ENCODE results near the gene MAP3K14.

Gene MAP3K14

GRCh38 chr17:45338996-45339535 lies 22.2 kb upstream of the MAP3K14 start:
- no peak for DNase-seq (ENCODE audit: low read depth)

GRCh38 chr17:45338023-45338781 lies 21.4 kb upstream of the MAP3K14 start:
- DNase-seq (ENCODE audit: low read depth) = no peak

GRCh38 chr17:45336390-45337182 lies 19.8 kb upstream of the MAP3K14 start:
- no peak for DNase-seq (ENCODE audit: low read depth)

- DNase-seq (ENCODE audit: low read depth) = no peak
Observed at GRCh38 chr17:45335721-45336120, 18.9 kb upstream of the MAP3K14 start.

GRCh38 chr17:45334701-45335677 lies 18.2 kb upstream of the MAP3K14 start:
- DNase-seq (ENCODE audit: low read depth) = no peak

- DNase-seq (ENCODE audit: low read depth) = no peak
Observed at GRCh38 chr17:45334231-45334630, 17.4 kb upstream of the MAP3K14 start.

GRCh38 chr17:45333702-45334092 lies 16.9 kb upstream of the MAP3K14 start:
- no peak for DNase-seq (ENCODE audit: low read depth)

- no peak for DNase-seq (ENCODE audit: low read depth)
Observed at GRCh38 chr17:45332989-45333701, 16.3 kb upstream of the MAP3K14 start.

- DNase-seq (ENCODE audit: low read depth) = no peak
Observed at GRCh38 chr17:45332505-45332904, 15.7 kb upstream of the MAP3K14 start.

GRCh38 chr17:45326626-45327025 lies 9.8 kb upstream of the MAP3K14 start:
- no peak for DNase-seq (ENCODE audit: low read depth)

- no peak for DNase-seq (ENCODE audit: low read depth)
Observed at GRCh38 chr17:45325810-45326209, 9.0 kb upstream of the MAP3K14 start.

GRCh38 chr17:45324336-45324735 lies 7.5 kb upstream of the MAP3K14 start:
- DNase-seq (ENCODE audit: low read depth) = no peak

GRCh38 chr17:45322168-45322567 lies 5.3 kb upstream of the MAP3K14 start:
- no peak for DNase-seq (ENCODE audit: low read depth)

GRCh38 chr17:45320931-45321461 lies 4.2 kb upstream of the MAP3K14 start:
- DNase-seq (ENCODE audit: low read depth) = peak; percentile 96

- DNase-seq (ENCODE audit: low read depth) = no peak
Observed at GRCh38 chr17:45320349-45320930, 3.6 kb upstream of the MAP3K14 start.

- no peak for DNase-seq (ENCODE audit: low read depth)
Observed at GRCh38 chr17:45319239-45319703, 2.5 kb upstream of the MAP3K14 start.

- no peak for DNase-seq (ENCODE audit: low read depth)
Observed at GRCh38 chr17:45318561-45319230, 1.9 kb upstream of the MAP3K14 start.

GRCh38 chr17:45317111-45317928 lies 500 bp upstream of the MAP3K14 start:
- DNase-seq (ENCODE audit: low read depth) = peak; percentile 100

Data from stromal cell of bone marrow (primary cell).